K562 (cell line): ENCODE results near the gene SLC4A11. TPM values are rescaled to one million over a fixed set of nuclear protein-coding genes. Genes with fewer than 3 reads are reported as not detected.

Experiments
- CCAR2 ChIP-seq: fragments of 200-400 bp; formaldehyde crosslinking; IDR thresholded peaks from 2 replicates; pipeline ENCODE4 v1.6.1; 2017; ENCODE audit warnings: mild to moderate bottlenecking, low read depth, low read length
- EHMT2 ChIP-seq: fragments of 450-650 bp; IDR thresholded peaks from 2 replicates; pipeline ENCODE4 v1.6.1; 2018; ENCODE audit warnings: antibody characterized with exemption
- FOSL1 ChIP-seq: fragments of 200-800 bp; sonication (Bioruptor generic); conservative IDR thresholded peaks from 2 replicates; pipeline ENCODE4 v1.6.1; 2016; ENCODE audit warnings: missing genetic modification characterization, missing compliant biosample characterization
- FOXK2 ChIP-seq, 2 experiments: fragments of 450-650 bp; IDR thresholded peaks in 1 of 2; conservative IDR thresholded peaks in 1 of 2; 2 replicates each; pipeline ENCODE4 v1.6.1; 2016; ENCODE audit warnings: low read depth in 2 of 2, mild to moderate bottlenecking in 1 of 2
- ILK ChIP-seq: fragments of 450-650 bp; IDR thresholded peaks from 2 replicates; pipeline ENCODE4 v1.6.1; 2016; ENCODE audit warnings: missing genetic modification characterization, low read depth, mild to moderate bottlenecking, missing compliant biosample characterization, moderate library complexity, borderline replicate concordance
- MIER1 ChIP-seq: fragments of 450-650 bp; IDR thresholded peaks from 2 replicates; pipeline ENCODE4 v1.6.1; 2016; ENCODE audit warnings: antibody characterized with exemption, mild to moderate bottlenecking, low read depth
- NFE2L1 ChIP-seq: fragments of 450-650 bp; IDR thresholded peaks from 2 replicates; pipeline ENCODE4 v1.6.1; 2016; ENCODE audit warnings: missing genetic modification characterization, low read depth, mild to moderate bottlenecking, missing compliant biosample characterization, moderate library complexity, borderline replicate concordance
- PTRF ChIP-seq: fragments of 450-650 bp; IDR thresholded peaks from 2 replicates; pipeline ENCODE4 v1.6.1; 2016; ENCODE audit warnings: mild to moderate bottlenecking, missing genetic modification characterization, missing compliant biosample characterization
- RB1 ChIP-seq: fragments of 450-650 bp; IDR thresholded peaks from 2 replicates; pipeline ENCODE4 v1.6.1; 2017; ENCODE audit warnings: low read depth, mild to moderate bottlenecking
- RBM22 ChIP-seq: fragments of 200-400 bp; formaldehyde crosslinking; IDR thresholded peaks from 2 replicates; pipeline ENCODE4 v1.6.1; 2018; ENCODE audit warnings: low read length, low read depth; ENCODE audit not compliant: poor library complexity, severe bottlenecking
- TAF9B ChIP-seq: fragments of 450-650 bp; IDR thresholded peaks from 2 replicates; pipeline ENCODE4 v1.6.1; 2018; ENCODE audit warnings: mild to moderate bottlenecking; ENCODE audit not compliant: partially characterized antibody
- TOE1 ChIP-seq, 2 experiments: fragments of 450-650 bp in 1 of 2; sonication (generic) in 1 of 2; formaldehyde crosslinking in 1 of 2; IDR thresholded peaks; 2 replicates each; pipeline versions ENCODE4 v1.7.1 to v1.8.0; 2016 to 2022; ENCODE audit warnings: borderline replicate concordance in 2 of 2, mild to moderate bottlenecking in 2 of 2, antibody characterized with exemption in 1 of 2, inconsistent platforms in 1 of 2, low read depth in 1 of 2, missing genetic modification reagents in 1 of 2, moderate library complexity in 1 of 2
- TRIM24 ChIP-seq, 2 experiments: fragments of 450-650 bp; IDR thresholded peaks; 2 replicates each; pipeline ENCODE4 v1.6.1; 2016
- ZC3H4 ChIP-seq: sonication (generic); formaldehyde crosslinking; IDR thresholded peaks from 2 replicates; pipeline ENCODE4 v1.9.0; 2021; ENCODE audit warnings: missing genetic modification reagents, borderline replicate concordance
- ZNF217 ChIP-seq: sonication (generic); formaldehyde crosslinking; IDR thresholded peaks from 2 replicates; pipeline ENCODE4 v1.8.0; 2022; ENCODE audit warnings: mild to moderate bottlenecking, missing genetic modification reagents
- polyA plus RNA-seq, 8 experiments: library from polyadenylated mRNA; depleted of rRNA in 4 of 8; stranded (reverse) in 5 of 8; unstranded in 3 of 8; fragments of >200 nt; fragmentation: Nextera tagmentation in 2 of 8; fragmentation: Illumina TruSeq in 1 of 8; extraction: Ambion mirVana in 2 of 8; extraction: Trizol in 1 of 8; gene quantifications; 2 replicates each; pipeline versions ENCODE4 v1.2.1 to v1.2.3, GENCODE V29; 2011 to 2014; ENCODE audit warnings: inconsistent platforms in 1 of 8, missing spikeins in 1 of 8
- total RNA-seq, 7 experiments: library from RNA; depleted of rRNA in 6 of 7; stranded (reverse); fragments of >200 nt in 6 of 7; fragmentation: Illumina TruSeq in 2 of 7; extraction: Trizol in 2 of 7; gene quantifications; 2 replicates each; pipeline versions ENCODE4 v1.2.1 to v1.2.3, GENCODE V29; 2011 to 2021; ENCODE audit warnings: low replicate concordance in 1 of 7
- TF ChIP-seq, protein P1 (sequence below): sonication (generic); formaldehyde crosslinking; IDR thresholded peaks from 2 replicates; pipeline ENCODE4 v1.9.0; 2022; ENCODE audit warnings: mild to moderate bottlenecking, missing genetic modification reagents
- TF ChIP-seq, protein P2 (sequence below): fragments of 450-650 bp; formaldehyde crosslinking; IDR thresholded peaks from 2 replicates; pipeline ENCODE4 v1.4.0; 2020; ENCODE audit warnings: mild to moderate bottlenecking, mixed read lengths
- TF ChIP-seq, protein P3 (sequence below): fragments of 250-450 bp; sonication (Bioruptor Pico); IDR thresholded peaks from 2 replicates; pipeline ENCODE4 v1.8.0; 2022; ENCODE audit warnings: inconsistent platforms, mild to moderate bottlenecking, moderate library complexity, borderline replicate concordance
- TF ChIP-seq, protein P4 (sequence below): IDR thresholded peaks from 2 replicates; pipeline ENCODE4 v1.6.1; 2011; ENCODE audit not compliant: insufficient read length; ENCODE audit errors: extremely low read depth
- TF ChIP-seq, protein P5 (sequence below): fragments of 450-650 bp; conservative IDR thresholded peaks from 2 replicates; pipeline ENCODE4 v1.6.1; 2016; ENCODE audit warnings: missing genetic modification characterization, low read depth, mild to moderate bottlenecking, control low read depth, missing compliant biosample characterization

SLC4A11 gene
- total and polyA plus RNA-seq, 9 of the 15 experiments (the other 6 are each of a cell fraction or from before 2014, with no cell fraction given) = 0.10 to 2.0 (median 0.20) TPM

DNA sequence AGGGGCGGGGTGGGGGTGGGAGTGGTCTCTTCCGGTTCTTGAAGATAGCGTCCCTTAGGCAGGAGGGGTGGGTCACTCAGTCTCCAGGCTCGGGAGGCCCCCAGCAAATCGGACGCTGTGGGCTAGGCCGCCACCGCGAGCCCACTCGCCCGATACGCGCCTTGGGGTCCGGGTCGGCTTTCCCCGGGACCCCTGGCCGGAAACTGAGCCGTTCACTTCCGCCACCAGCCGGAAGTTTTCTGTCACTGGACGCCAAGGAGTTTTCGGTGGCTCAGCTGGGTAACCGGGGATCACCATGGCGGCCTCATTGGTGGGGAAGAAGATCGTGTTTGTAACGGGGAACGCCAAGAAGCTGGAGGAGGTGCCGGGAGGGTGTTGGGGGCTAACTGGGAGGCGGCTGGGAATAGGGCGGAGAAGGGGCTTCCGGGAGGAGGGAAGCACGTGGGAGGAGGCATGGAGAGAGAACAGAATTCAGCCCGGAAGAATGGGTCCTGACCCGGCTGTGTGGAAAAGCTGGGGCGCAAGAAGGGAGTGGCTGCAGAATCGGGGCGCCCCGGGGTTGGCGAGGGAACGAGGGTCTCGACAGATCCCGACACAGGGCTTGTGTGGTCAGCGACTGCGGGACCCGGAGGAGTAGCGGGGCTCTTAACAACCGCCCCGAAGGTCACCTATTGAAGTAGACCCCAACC lies 29.6 kb downstream of the SLC4A11 start, which contains the start of gene ITPA (continued):
- TF ChIP-seq FOSL1 (tag) (no peak), TRIM24 (IDR thresholded peaks at IDR 0.05) (peak in 1 of 2 experiments; percentile 19; a peak in 1 of 4 replicates), TAF9B (peak; percentile 73), ZC3H4 (CRISPR knock-in tag) (no peak), PTRF (tag) (no peak), RB1 (0 out of 2 replicates have a peak, but pooled peaks have one; percentile 3), NFE2L1 (tag) (no peak), RBM22 (no peak), ILK (tag) (no peak), CCAR2 (no peak), TOE1 (IDR thresholded peaks at IDR 0.05; ENCODE audit: borderline replicate concordance) (peak; percentile 41; the same call in 1 of the 2 replicates), TOE1 (CRISPR knock-in tag; IDR thresholded peaks at IDR 0.05; ENCODE audit: borderline replicate concordance, low read depth) (no peak), ZNF217 (CRISPR knock-in tag) (no peak), MIER1 (no peak), FOXK2 (conservative IDR thresholded peaks at IDR 0.05 in 1 of 2, IDR thresholded peaks at IDR 0.05 in 1 of 2; ENCODE audit: low read depth in 2 of 2) (peak; percentile 18 to 61; a peak in 2 of 4 replicates), EHMT2 (peak; percentile 63; the same call in 1 of the 2 replicates)
- TF ChIP-seq, protein P1, sequence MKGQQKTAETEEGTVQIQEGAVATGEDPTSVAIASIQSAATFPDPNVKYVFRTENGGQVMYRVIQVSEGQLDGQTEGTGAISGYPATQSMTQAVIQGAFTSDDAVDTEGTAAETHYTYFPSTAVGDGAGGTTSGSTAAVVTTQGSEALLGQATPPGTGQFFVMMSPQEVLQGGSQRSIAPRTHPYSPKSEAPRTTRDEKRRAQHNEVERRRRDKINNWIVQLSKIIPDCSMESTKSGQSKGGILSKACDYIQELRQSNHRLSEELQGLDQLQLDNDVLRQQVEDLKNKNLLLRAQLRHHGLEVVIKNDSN (CRISPR knock-in tag) = no peak
- TF ChIP-seq, protein P2, sequence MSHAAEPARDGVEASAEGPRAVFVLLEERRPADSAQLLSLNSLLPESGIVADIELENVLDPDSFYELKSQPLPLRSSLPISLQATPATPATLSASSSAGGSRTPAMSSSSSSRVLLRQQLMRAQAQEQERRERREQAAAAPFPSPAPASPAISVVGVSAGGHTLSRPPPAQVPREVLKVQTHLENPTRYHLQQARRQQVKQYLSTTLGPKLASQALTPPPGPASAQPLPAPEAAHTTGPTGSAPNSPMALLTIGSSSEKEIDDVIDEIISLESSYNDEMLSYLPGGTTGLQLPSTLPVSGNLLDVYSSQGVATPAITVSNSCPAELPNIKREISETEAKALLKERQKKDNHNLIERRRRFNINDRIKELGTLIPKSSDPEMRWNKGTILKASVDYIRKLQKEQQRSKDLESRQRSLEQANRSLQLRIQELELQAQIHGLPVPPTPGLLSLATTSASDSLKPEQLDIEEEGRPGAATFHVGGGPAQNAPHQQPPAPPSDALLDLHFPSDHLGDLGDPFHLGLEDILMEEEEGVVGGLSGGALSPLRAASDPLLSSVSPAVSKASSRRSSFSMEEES = no peak
- TF ChIP-seq, protein P3, sequence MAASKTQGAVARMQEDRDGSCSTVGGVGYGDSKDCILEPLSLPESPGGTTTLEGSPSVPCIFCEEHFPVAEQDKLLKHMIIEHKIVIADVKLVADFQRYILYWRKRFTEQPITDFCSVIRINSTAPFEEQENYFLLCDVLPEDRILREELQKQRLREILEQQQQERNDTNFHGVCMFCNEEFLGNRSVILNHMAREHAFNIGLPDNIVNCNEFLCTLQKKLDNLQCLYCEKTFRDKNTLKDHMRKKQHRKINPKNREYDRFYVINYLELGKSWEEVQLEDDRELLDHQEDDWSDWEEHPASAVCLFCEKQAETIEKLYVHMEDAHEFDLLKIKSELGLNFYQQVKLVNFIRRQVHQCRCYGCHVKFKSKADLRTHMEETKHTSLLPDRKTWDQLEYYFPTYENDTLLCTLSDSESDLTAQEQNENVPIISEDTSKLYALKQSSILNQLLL (CRISPR knock-in tag) = no peak
- TF ChIP-seq, protein P4, sequence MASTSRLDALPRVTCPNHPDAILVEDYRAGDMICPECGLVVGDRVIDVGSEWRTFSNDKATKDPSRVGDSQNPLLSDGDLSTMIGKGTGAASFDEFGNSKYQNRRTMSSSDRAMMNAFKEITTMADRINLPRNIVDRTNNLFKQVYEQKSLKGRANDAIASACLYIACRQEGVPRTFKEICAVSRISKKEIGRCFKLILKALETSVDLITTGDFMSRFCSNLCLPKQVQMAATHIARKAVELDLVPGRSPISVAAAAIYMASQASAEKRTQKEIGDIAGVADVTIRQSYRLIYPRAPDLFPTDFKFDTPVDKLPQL = no peak
- TF ChIP-seq, protein P5, sequence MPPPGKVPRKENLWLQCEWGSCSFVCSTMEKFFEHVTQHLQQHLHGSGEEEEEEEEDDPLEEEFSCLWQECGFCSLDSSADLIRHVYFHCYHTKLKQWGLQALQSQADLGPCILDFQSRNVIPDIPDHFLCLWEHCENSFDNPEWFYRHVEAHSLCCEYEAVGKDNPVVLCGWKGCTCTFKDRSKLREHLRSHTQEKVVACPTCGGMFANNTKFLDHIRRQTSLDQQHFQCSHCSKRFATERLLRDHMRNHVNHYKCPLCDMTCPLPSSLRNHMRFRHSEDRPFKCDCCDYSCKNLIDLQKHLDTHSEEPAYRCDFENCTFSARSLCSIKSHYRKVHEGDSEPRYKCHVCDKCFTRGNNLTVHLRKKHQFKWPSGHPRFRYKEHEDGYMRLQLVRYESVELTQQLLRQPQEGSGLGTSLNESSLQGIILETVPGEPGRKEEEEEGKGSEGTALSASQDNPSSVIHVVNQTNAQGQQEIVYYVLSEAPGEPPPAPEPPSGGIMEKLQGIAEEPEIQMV = no peak
